Left hindlimb (tissue), 1 donor: ENCODE data around the gene OTUB1.

ENCODE experiments used
- DNase-seq: peaks from one replicate; pipeline ENCODE4 v3.0.0-alpha.2; 2018

OTUB1 gene

GRCh38 chr11:64007160-64007628 is 21.0 kb downstream of the OTUB1 start:
- no peak for DNase-seq

GRCh38 chr11:64007629-64008282 is 21.5 kb downstream of the OTUB1 start:
- DNase-seq = peak; percentile 70

DNA sequence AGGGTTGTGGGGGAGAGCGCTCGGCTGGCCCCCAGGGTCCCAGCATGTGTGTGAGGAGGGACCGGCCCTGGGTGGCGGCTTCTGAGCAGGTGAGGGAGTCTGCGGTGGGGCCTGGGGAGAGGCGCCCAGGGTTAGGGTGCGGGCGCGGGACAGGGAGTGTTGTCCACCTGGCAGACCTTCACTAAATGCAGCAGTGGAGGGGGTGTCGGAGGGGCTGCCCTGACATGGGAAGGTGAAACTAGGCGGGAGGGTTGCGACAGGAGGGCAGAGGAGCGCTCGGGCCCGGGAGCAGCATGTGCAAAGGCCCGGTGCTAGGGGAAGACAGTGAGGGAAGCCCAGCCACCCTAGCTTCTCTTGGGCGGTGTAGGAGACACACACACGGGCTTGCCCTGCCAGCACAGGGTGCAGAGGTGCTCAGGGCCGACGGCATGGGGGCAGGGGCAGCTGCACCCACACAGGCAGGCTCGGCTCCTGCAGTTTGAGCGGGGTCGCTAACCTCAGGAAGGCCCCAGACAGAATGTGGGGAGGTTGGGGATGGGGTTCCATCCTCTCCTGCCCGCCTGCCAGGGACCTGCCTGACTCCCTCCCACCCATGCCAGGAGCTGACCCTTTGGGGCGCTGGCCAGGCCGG is 22.2 kb downstream of the OTUB1 start:
- no peak for DNase-seq

DNA sequence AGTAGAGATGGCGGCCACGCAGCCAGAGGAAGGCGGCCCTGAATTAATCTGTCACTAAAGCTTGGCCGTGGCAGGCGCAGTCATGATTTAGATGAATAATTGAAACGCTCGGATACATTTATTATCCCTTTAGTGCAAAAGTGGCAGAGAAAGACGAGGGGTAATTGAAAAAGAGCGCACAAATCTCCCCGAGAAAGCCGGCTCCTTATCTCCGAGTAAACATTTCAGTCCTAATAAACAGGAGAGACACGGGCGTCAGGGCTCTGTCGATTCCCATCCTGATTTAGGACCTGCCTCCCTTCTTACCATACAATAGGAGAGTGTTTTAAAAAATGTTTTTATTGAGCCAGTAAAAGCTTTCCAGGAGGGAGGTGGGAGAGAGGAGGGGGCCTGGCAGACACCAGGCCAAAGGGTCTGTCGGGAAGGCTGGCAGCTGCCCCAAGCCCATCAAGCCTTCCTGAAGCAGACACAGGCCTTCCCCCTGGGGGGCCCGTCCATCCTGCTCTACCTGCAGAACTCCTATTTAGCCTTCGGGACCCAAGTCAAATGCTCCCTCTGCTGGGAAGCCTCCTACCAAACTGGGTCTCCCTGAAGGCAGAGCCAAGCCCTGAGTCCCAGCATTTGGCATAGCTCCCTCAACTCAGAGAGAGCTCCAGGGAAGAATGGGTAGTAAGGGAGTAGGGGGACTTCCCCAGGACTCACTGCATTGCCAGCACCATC is 22.8 kb downstream of the OTUB1 start:
- no peak for DNase-seq

DNA sequence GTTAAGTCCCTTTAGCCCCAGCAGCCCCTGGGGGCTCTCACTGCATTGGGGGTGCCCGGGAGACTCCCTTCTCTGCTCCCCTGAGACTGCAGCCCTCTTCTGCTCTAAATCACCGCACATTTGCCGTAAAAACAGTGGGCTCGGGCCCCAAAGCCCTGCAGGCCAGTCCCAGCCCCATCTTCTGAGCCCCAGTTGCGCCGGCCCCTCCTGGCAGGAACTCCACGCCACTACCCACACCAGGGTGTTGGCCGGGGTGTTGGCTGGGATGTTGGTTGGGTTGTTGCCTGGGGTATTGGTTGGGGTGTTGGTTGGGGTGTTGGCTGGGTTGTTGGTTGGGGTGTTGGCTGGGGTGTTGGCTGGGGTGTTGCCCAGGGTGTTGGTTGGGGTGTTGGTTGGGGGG is 23.5 kb downstream of the OTUB1 start:
- no peak for DNase-seq

GRCh38 chr11:64010783-64011182 is 24.5 kb downstream of the OTUB1 start:
- no peak for DNase-seq

GRCh38 chr11:64011371-64011770 is 25.1 kb downstream of the OTUB1 start:
- DNase-seq = no peak

DNA sequence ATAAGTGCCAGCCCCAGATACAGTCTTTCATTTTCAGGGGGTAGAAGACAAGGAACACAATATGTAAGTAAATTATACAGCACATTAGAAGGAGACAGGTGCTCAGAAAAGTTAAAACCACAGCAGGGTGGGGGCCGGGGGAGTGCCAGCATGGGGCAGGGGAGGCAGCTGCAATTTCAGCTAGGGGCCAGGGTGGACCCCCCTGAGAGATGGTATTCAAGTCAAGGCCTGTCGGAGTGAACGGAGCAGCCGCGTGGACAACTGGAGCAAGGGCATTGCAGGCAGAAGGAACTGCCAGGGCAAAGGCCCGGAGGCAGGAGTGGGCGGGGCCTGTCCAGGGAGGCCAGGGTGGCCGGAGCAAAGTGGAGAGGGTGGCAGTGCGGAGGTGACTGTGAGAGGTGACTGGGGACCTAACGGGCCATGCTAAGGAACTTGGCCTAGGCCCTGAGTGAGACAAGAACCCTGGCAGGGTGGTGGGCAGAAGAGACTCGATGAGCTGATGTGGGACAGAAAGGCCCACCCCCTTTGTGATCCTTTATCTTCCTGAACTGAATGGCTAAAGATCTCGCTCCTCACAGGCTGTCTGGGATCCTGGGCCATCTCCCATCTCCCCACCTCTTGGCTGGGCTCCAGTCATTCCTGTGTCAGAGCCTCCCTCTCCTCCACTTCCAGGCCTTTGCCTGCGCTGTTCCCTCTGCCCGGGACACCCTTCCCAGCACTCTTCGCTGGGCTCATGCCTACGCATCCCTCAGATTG is 27.1 kb downstream of the OTUB1 start:
- no peak for DNase-seq

DNA sequence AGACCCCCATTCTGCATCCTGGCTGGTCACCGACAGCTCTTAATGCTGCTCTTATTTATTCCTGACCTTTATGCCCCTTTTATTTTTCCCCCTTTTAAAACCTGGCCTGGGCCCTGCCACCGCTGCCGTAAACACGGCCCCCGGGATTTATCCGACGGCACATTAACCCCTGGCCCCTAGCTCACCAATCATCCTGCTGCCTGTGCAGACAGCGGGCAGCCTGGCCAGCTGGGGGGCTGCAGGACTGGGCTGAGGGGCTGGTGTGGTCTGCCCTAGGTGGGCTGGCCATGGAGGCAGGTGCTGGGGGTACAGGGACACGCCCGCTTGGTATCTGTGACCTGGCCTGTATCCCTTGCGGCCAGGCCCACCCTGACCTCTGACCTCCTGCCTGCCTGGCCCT is 28.1 kb downstream of the OTUB1 start:
- DNase-seq = no peak

DNA sequence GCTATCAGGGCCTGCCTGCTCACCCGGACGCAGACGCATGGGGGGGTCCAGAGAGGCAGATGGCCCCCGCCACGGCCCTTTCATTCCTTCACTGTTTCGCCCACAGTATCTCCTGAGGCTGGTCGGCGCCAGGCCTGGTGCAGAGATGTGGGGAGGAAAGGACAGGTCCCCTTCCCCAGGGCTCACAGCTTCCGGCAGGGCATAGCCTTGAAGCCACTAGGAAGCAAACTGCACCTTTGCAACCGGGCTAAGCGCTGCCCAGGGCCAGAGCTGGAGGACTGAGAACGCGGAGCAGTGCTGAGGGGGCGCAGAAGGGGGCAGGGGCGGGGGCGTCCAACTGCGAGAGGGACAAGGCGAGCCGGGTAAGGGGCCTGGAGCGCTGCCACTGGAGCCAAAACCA is 29.3 kb downstream of the OTUB1 start:
- DNase-seq = no peak

- DNase-seq = no peak
These were observed 30.0 kb downstream of the OTUB1 start for GRCh38 chr11:64015935-64016845.

GRCh38 chr11:64017945-64018224 is 31.6 kb downstream of the OTUB1 start:
- DNase-seq = no peak

DNA sequence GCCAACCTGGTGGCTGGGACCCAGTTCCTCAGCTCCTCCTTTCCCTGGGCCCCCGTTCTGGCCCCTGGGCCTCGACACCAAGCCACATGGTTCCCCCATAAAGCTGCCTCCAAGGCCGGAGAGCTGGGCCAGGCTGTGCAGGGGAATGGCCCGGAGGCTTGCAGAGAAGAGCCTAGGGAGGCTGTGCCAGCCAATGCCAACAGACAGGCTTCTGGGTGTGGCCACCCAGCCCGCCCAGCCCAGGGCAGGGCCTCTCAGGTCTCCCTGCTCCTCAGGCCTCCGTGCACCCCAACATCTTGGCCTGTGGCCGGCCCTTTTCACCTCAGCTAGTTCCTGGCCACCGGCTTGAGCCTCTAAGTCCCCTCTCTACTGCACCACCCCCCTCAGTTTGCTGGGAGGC is 32.1 kb downstream of the OTUB1 start:
- no peak for DNase-seq

- no peak for DNase-seq
These were observed 33.1 kb downstream of the OTUB1 start for GRCh38 chr11:64019106-64020037.

DNA sequence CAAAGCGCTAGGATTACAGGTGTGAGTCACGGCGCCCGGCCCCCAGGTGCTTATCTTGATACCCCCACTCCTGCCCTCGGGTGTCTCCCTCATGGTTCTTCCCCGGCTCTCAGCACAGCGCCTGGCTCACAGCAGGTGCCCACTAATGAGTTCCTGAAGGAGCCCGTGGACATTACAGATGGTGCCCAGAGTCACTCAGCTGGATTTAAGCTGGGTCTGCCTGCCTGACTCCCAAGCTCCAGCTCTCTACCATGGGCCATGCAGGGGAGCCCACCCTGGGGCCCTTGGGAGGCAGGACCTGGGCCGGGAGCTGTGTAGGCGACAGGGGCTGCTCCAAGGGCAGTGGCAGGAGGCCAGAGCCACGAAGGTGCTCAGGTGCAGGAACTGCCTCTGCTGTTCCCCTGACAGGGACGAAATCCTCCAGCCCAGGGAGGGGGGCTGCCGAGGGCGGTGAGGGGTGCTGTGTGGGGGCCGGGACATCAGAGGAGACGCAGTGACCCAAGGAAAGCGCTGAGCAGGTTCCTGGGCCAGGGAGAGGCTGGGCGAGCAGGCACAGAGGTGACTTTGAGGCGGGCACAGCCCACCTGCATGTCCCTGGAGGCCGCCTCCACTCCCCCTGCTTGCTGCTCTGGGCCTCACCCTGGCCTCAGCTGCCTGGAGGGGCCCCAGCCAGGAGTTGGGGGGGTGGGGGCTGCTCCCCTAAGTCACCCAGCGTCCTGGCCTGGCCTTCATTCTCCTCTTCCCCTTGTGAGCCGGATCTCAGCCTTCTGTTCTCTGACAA is 34.9 kb downstream of the OTUB1 start:
- DNase-seq = no peak

DNA sequence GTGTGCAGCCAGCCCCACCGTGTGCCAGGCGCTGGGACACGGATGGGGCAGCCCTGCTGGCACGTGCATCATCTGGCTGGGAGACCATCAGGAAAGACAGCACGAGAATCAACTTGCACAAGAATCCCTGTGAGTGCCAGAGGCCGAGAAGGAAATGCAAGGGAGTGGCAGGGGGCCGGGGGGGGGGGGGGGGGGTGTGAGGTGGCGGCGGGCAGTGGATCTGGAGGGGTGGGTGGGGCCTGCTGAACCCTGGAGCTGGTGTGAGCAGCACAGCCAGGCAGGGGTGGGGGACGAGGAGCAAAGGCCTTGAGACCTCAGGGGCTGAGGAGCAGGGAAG is 35.5 kb downstream of the OTUB1 start:
- DNase-seq = no peak

GRCh38 chr11:64022125-64022784 is 36.0 kb downstream of the OTUB1 start:
- no peak for DNase-seq

- no peak for DNase-seq
These were observed 37.8 kb downstream of the OTUB1 start for GRCh38 chr11:64023712-64024710.

- DNase-seq = no peak
These were observed 39.0 kb downstream of the OTUB1 start for GRCh38 chr11:64025205-64025604.
